HCT116 (cell line): ENCODE data around the gene TCEA3. TPM values are rescaled to one million over a fixed set of nuclear protein-coding genes. Genes with fewer than 3 reads are reported as not detected.

Experiments used
- ATAC-seq: fragments of 200-7000 bp; cut with Tn5 transposase; 2 replicates; pipeline ENCODE4 v1.9.1; 2020; ENCODE audit warnings: mild to moderate bottlenecking, moderate library complexity
- BruUV-seq: library from RNA; stranded (reverse); fragments of 400-500 nt; replicated peaks from 2 replicates; lab custom pipeline; 2021; lab: Mats Ljungman, UMichigan
- CTCF ChIA-PET: fragments of 300-600 bp; sonication (Branson Sonifier 250); formaldehyde crosslinking; loops from one replicate; lab custom pipeline; 2021; ENCODE audit warnings: antibody characterized with exemption; lab: Charles Lee
- POLR2A ChIA-PET: fragments of 300-600, 350-600 bp; sonication (Branson Sonifier 250); formaldehyde crosslinking; loops from one replicate; lab custom pipeline; 2021; ENCODE audit warnings: antibody characterized with exemption; lab: Charles Lee
- RAD21 ChIA-PET, 2 experiments: fragments of 300-600 bp; sonication (Branson Sonifier 250); formaldehyde crosslinking; loops; one replicate each; lab custom pipeline; 2023; ENCODE audit warnings: low total read pairs in 2 of 2; ENCODE audit not compliant: uncharacterized antibody in 2 of 2, unreplicated experiment in 2 of 2, low non-redundant PET in 1 of 2; lab: Charles Lee
- DNase-seq: peaks from one replicate; pipeline ENCODE4 v3.0.0-alpha.2; 2010; ENCODE audit warnings: low read depth, low spot score
- H2AFZ ChIP-seq: fragments of 200-600 bp; shearing (Covaris generic), sonication (generic); 2 replicates; pipeline ENCODE4 v1.6.1; 2017; ENCODE audit warnings: low read depth, mixed run types, mixed read lengths, antibody characterized with exemption, low read length; ENCODE audit not compliant: poor library complexity, severe bottlenecking
- H3K27ac ChIP-seq: 2 replicates; pipeline ENCODE4 v1.5.1; 2012; ENCODE audit warnings: low read depth, low read length
- H3K27me3 ChIP-seq: fragments of 200-600 bp; sonication (generic); 2 replicates; pipeline ENCODE4 v1.6.1; 2016; ENCODE audit warnings: mixed run types, low read length, mixed read lengths; ENCODE audit not compliant: insufficient read depth
- H3K36me3 ChIP-seq, 2 experiments: fragments of 200-500 bp in 1 of 2; fragments of 200-600 bp in 1 of 2; sonication (Bioruptor generic) in 1 of 2; sonication (generic) in 1 of 2; 2 replicates each; pipeline versions ENCODE4 v1.5.1 to v1.6.1; 2014 to 2016; ENCODE audit warnings: low read length in 2 of 2, inconsistent platforms in 1 of 2, mixed read lengths in 1 of 2, mixed run types in 1 of 2; ENCODE audit not compliant: insufficient read depth in 2 of 2, control insufficient read depth in 1 of 2
- H3K4me1 ChIP-seq, 2 experiments: fragments of 200-600 bp in 1 of 2; sonication (generic) in 1 of 2; 2 replicates each; pipeline versions ENCODE4 v1.5.1 to v1.6.1; 2012 to 2017; ENCODE audit warnings: low read length in 2 of 2, inconsistent platforms in 1 of 2, mild to moderate bottlenecking in 1 of 2, mixed read lengths in 1 of 2, mixed run types in 1 of 2, moderate library complexity in 1 of 2; ENCODE audit not compliant: insufficient read depth in 2 of 2, control insufficient read depth in 1 of 2
- H3K4me2 ChIP-seq: fragments of 200-600 bp; sonication (generic); 2 replicates; pipeline ENCODE4 v1.6.1; 2017; ENCODE audit warnings: mixed run types, low read length, mixed read lengths
- H3K4me3 ChIP-seq, 2 experiments: fragments of 200-600 bp in 1 of 2; sonication (generic) in 1 of 2; replicated peaks in 1 of 2; 2 replicates each; pipeline ENCODE4 v1.5.1; 2011 to 2016; ENCODE audit warnings: low read length in 2 of 2, control low read depth in 1 of 2, low read depth in 1 of 2, mild to moderate bottlenecking in 1 of 2, mixed read lengths in 1 of 2, mixed run types in 1 of 2
- H3K79me2 ChIP-seq: fragments of 200-600 bp; sonication (generic); 2 replicates; pipeline ENCODE4 v1.6.1; 2017; ENCODE audit warnings: mild to moderate bottlenecking, mixed run types, low read length, moderate library complexity, mixed read lengths; ENCODE audit not compliant: insufficient read depth
- H3K9ac ChIP-seq: fragments of 200-600 bp; sonication (generic); 2 replicates; pipeline ENCODE4 v1.6.1; 2016; ENCODE audit warnings: low read length, mixed read lengths
- H3K9me2 ChIP-seq: fragments of 200-600 bp; sonication (generic), shearing (Covaris generic); 2 replicates; pipeline ENCODE4 v1.6.1; 2017; ENCODE audit warnings: mixed run types, mild to moderate bottlenecking, moderate library complexity; ENCODE audit not compliant: insufficient read depth
- H3K9me3 ChIP-seq, 2 experiments: fragments of 200-500 bp in 1 of 2; fragments of 200-600 bp in 1 of 2; sonication (Bioruptor generic) in 1 of 2; sonication (generic) in 1 of 2; 2 replicates each; pipeline ENCODE4 v1.6.1; 2014 to 2017; ENCODE audit warnings: low read length in 2 of 2, mixed read lengths in 2 of 2, inconsistent platforms in 1 of 2, low read depth in 1 of 2, mild to moderate bottlenecking in 1 of 2, mixed run types in 1 of 2, moderate library complexity in 1 of 2; ENCODE audit not compliant: control insufficient read depth in 1 of 2, insufficient read depth in 1 of 2
- H4K20me1 ChIP-seq: fragments of 200-600 bp; sonication (generic), shearing (Covaris generic); 2 replicates; pipeline ENCODE4 v1.6.1; 2017; ENCODE audit warnings: mixed run types, mild to moderate bottlenecking, moderate library complexity; ENCODE audit not compliant: insufficient read depth
- CBX3 ChIP-seq: IDR thresholded peaks from 2 replicates; pipeline ENCODE4 v1.6.1; 2012; ENCODE audit warnings: low read depth
- CEBPB ChIP-seq: IDR thresholded peaks from 2 replicates; pipeline ENCODE4 v1.6.1; 2012; ENCODE audit warnings: low read depth
- EZH2 ChIP-seq: fragments of 200-600 bp; sonication (generic); IDR thresholded peaks from 2 replicates; pipeline ENCODE4 v1.6.1; 2017; ENCODE audit warnings: antibody characterized with exemption, mixed run types
- JUND ChIP-seq: IDR thresholded peaks from 2 replicates; pipeline ENCODE4 v1.6.1; 2012
- POLR2AphosphoS5 ChIP-seq: IDR thresholded peaks from 2 replicates; pipeline ENCODE4 v1.6.1; 2011; ENCODE audit warnings: mild to moderate bottlenecking, low read depth, low read length, moderate library complexity
- REST ChIP-seq: IDR thresholded peaks from 2 replicates; pipeline ENCODE4 v1.6.1; 2012; ENCODE audit warnings: low read depth
- SIN3A ChIP-seq: IDR thresholded peaks from 2 replicates; pipeline ENCODE4 v1.6.1; 2012; ENCODE audit warnings: low read depth
- ZFX ChIP-seq: fragments of 450-650 bp; IDR thresholded peaks from 2 replicates; pipeline ENCODE4 v1.6.1; 2017
- intact Hi-C: fragments of 100-400 bp; cut with micrococcal nuclease; formaldehyde crosslinking; loops from 2 replicates; pipeline ENCODE4 v1.10.0; 2022
- total RNA-seq: library from RNA; stranded (reverse); gene quantifications from one replicate; pipeline ENCODE4 v1.2.1, GENCODE V29; 2021; ENCODE audit not compliant: unreplicated experiment

The TCEA3 gene
- total RNA-seq, 1 experiment from 2014 or later: 3.7 TPM

- Histone ChIP-seq H3K27ac (no peak overlapping the region), H3K36me3 (no peaks in the 10 kb centered on the region), H3K9ac (no peak overlapping the region), H3K9me3 (no peaks in the 10 kb centered on the region), H2AFZ (no peak overlapping the region), H3K27me3 (no peaks in the 10 kb centered on the region), H4K20me1 (no peaks in the 10 kb centered on the region), H3K79me2 (peaks cover 16% of the 10 kb centered on the region), H3K4me3 (no peak overlapping the region), H3K9me2 (no peaks in the 10 kb centered on the region), H3K4me1 (peaks cover 33 to 42% of the 10 kb centered on the region in 2 experiments), H3K4me2 (no peak overlapping the region)
- intact Hi-C loops: no loop called here
- ATAC-seq (no peak), DNase-seq (no peak)
- ChIA-PET RAD21 (no interaction called here), CTCF (no interaction called here), POLR2A (no interaction called here)
- BruUV-seq: no TSS peak
- no peak for TF ChIP-seq CBX3
- TF ChIP-seq POLR2AphosphoS5: no peak
- TF ChIP-seq CEBPB: no peak
- no peak for TF ChIP-seq ZFX
- no peak for TF ChIP-seq REST
- TF ChIP-seq EZH2: no peak
- no peak for TF ChIP-seq JUND
- TF ChIP-seq SIN3A: no peak
Measured at GRCh38 chr1:23371987-23372880, 52.3 kb downstream of the TCEA3 start.
